Ecto neural progenitor cell (in vitro differentiated cells): ENCODE data around the gene PRSS12.
"Not testable (repeated sequence)": the region's sequence is repeated elsewhere in the genome, so short reads cannot be mapped to it uniquely, and the experiment has no call there.

Source experiments
- DNase-seq: peaks from one replicate; pipeline ENCODE4 v3.0.0-alpha.2; 2018; ENCODE audit warnings: low spot score

The PRSS12 gene

GRCh38 chr4:118352843-118353533 is at the start of gene PRSS12:
PRSS12 (minus strand) TSS chr4:118353003; CDS start chr4:118352720, 283 bp downstream.
- DNase-seq, result peak; percentile 89

GRCh38 chr4:118400356-118400755 is 47.6 kb upstream of the PRSS12 start:
- DNase-seq, result no peak

GRCh38 chr4:118399883-118400282 is 47.1 kb upstream of the PRSS12 start:
- peak; percentile 52 for DNase-seq

GRCh38 chr4:118398226-118399090 is 45.7 kb upstream of the PRSS12 start:
- DNase-seq, result no peak

GRCh38 chr4:118397623-118397979 is 44.8 kb upstream of the PRSS12 start:
- no peak for DNase-seq

GRCh38 chr4:118396881-118397622 is 44.2 kb upstream of the PRSS12 start:
- no peak for DNase-seq

- no peak for DNase-seq
These were observed 42.3 kb upstream of the PRSS12 start for GRCh38 chr4:118395057-118395644.

- not testable (repeated sequence) for DNase-seq
These were observed 39.7 kb upstream of the PRSS12 start for GRCh38 chr4:118392509-118392908.

- DNase-seq, result no peak
These were observed 37.3 kb upstream of the PRSS12 start for GRCh38 chr4:118390121-118390520.

GRCh38 chr4:118389721-118390120 is 36.9 kb upstream of the PRSS12 start:
- DNase-seq, result no peak

- no peak for DNase-seq
These were observed 35.8 kb upstream of the PRSS12 start for GRCh38 chr4:118388606-118389005.

- DNase-seq, result no peak
These were observed 29.1 kb upstream of the PRSS12 start for GRCh38 chr4:118381902-118382301.

GRCh38 chr4:118373614-118374255 is 20.9 kb upstream of the PRSS12 start:
- DNase-seq, result no peak

- DNase-seq, result no peak
These were observed 19.4 kb upstream of the PRSS12 start for GRCh38 chr4:118372251-118372650.

- DNase-seq, result no peak
These were observed 16.4 kb upstream of the PRSS12 start for GRCh38 chr4:118369231-118369630.

- no peak for DNase-seq
These were observed 15.1 kb upstream of the PRSS12 start for GRCh38 chr4:118367872-118368271.

- no peak for DNase-seq
These were observed 14.6 kb upstream of the PRSS12 start for GRCh38 chr4:118367361-118367760.

- DNase-seq, result no peak
These were observed 10.4 kb upstream of the PRSS12 start for GRCh38 chr4:118363166-118363565.

- DNase-seq, result no peak
These were observed 8.4 kb upstream of the PRSS12 start for GRCh38 chr4:118361192-118361591.

- no peak for DNase-seq
These were observed 7.3 kb upstream of the PRSS12 start for GRCh38 chr4:118360106-118360505.

- no peak for DNase-seq
These were observed 4.8 kb upstream of the PRSS12 start for GRCh38 chr4:118357601-118358000.

GRCh38 chr4:118356731-118357130 is 3.9 kb upstream of the PRSS12 start:
- DNase-seq, result no peak
